ENCODE measurements around the gene PKP1.

PKP1 gene

DNA sequence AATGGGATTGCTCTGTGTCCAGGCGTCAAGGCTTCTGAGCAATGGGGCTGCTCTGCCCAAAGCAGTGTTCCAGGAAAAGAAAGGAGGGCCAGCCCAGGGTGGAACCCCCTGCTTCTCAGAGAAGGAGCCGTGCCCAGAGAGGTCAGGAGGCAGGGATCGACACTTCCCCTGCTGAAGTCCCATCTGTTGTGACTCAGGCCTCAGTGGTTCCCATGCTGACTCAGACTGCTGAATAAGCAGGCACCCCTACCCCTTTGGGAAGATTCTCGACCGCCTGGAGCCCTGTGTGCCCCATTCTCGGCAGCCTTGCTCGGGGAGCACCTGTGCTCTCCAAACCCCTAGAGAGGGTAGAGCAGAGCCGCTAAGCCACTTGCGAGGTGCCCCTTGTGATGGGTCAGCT, 23.9 kb downstream of the PKP1 start:
- peaks cover 0 to 18% of the 10 kb centered on the region in 2 donors for H3K4me1 ChIP-seq (ENCODE audit: control insufficient read depth in 2 of 2, insufficient read depth in 1 of 2, low read depth in 1 of 2, low read length in 2 of 2)
- H4K8ac ChIP-seq (ENCODE audit: low read depth, low read length): no peak overlapping the region
- no peak overlapping the region for H3K27ac ChIP-seq (replicated peaks; ENCODE audit: low read length)
- H3K36me3 ChIP-seq (replicated peaks in 1 of 2; ENCODE audit: control insufficient read depth in 2 of 2, insufficient read depth in 2 of 2, low read length in 2 of 2): no peaks in the 10 kb centered on the region
- peaks cover 0 to 49% (median 0%) of the 10 kb centered on the region in 3 experiments for H3K27me3 ChIP-seq (ENCODE audit: control insufficient read depth in 3 of 3, insufficient read depth in 3 of 3, low read depth in 1 of 3, low read length in 3 of 3)
- no peaks in the 10 kb centered on the region for H3K79me1 ChIP-seq (ENCODE audit: low read depth, low read length)
- H2BK15ac ChIP-seq (ENCODE audit: low read length): no peak overlapping the region
- H3K4me3 ChIP-seq (ENCODE audit: low read length in 2 of 2): no peak overlapping the region
- H2AK5ac ChIP-seq (ENCODE audit: low read depth, low read length): no peak overlapping the region
- peak overlapping the region; percentile 13 for H3K23ac ChIP-seq (ENCODE audit: low read depth, low read length, poor library complexity)
- no peak overlapping the region for H3K4me2 ChIP-seq (ENCODE audit: insufficient read depth, low read length, poor library complexity, severe bottlenecking)
- H4K91ac ChIP-seq (ENCODE audit: low read depth, low read length, poor library complexity): no peak overlapping the region
- no peak overlapping the region for H2BK12ac ChIP-seq (ENCODE audit: low read length)
- no peaks in the 10 kb centered on the region for H3K9me3 ChIP-seq (replicated peaks in 1 of 2; ENCODE audit: control insufficient read depth in 2 of 2, insufficient read depth in 1 of 2, low read depth in 1 of 2, low read length in 2 of 2)
- WGBS, 2 donors (ENCODE audit: extremely low coverage in 2 of 2, insufficient read length in 2 of 2, insufficient replicate concordance in 1 of 2): no CpG with 5 or more reads among the region's 9 CpGs
- H3K18ac ChIP-seq (ENCODE audit: low read length): peak overlapping the region; percentile 29
- DNase-seq (ENCODE audit: low spot score): no peak
- no peak overlapping the region for H3K9ac ChIP-seq (ENCODE audit: low read depth, low read length, poor library complexity)
- no peak overlapping the region for H3K14ac ChIP-seq (ENCODE audit: low read length)
- H2BK120ac ChIP-seq (ENCODE audit: low read depth, low read length): no peak overlapping the region
- H2AFZ ChIP-seq (ENCODE audit: low read length): no peak overlapping the region
- no peak overlapping the region for H3K4ac ChIP-seq (ENCODE audit: low read length)
- H2BK5ac ChIP-seq (ENCODE audit: low read length): no peak overlapping the region

DNA sequence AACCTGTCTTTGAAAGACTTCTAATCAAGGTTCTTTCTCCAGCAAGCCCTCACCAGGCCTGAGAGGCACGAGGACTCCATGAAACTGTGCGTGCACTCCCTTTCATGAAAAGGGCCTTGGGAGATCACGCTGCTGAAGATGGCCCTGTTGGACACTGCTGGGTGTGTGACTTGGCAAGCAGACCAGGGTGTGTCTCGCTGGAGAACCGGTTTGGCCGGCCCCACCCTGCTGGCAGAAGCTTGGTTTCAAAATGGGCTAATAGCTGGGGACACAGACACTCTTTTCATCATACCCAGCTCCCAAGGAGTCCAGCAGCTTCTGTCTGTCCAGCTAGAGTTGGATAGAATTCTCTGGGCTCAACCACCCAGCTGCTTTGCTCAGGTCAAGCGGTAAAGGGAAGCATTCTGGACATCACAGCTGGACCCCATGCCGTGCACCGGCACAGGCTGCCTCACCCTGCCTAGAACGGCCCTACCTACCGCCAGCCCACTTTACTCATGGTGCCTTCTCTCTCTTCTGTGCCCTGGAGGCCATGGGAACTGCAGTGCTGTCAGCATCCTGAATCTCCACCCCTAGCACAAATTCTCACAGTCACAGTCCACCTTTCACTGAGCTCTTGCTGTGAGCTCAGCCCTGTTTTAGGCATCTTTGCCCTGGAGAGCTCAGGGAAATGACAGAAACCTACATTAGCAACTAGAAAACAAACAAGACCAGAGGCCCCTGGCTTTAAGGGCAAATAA, 24.6 kb downstream of the PKP1 start:
- Histone ChIP-seq H2BK12ac (ENCODE audit: low read length) (peak overlapping the region; percentile 1), H2BK15ac (ENCODE audit: low read length) (no peak overlapping the region), H4K91ac (ENCODE audit: low read depth, low read length, poor library complexity) (no peak overlapping the region), H3K23ac (ENCODE audit: low read depth, low read length, poor library complexity) (no peak overlapping the region), H3K18ac (ENCODE audit: low read length) (peak overlapping the region; percentile 62), H3K36me3 (replicated peaks in 1 of 2; ENCODE audit: control insufficient read depth in 2 of 2, insufficient read depth in 2 of 2, low read length in 2 of 2) (no peaks in the 10 kb centered on the region), H3K27me3 (ENCODE audit: control insufficient read depth in 3 of 3, insufficient read depth in 3 of 3, low read depth in 1 of 3, low read length in 3 of 3) (peaks cover 0 to 46% (median 0%) of the 10 kb centered on the region in 3 experiments), H3K4me3 (ENCODE audit: low read length in 2 of 2) (no peak overlapping the region), H2AK5ac (ENCODE audit: low read depth, low read length) (no peak overlapping the region), H4K8ac (ENCODE audit: low read depth, low read length) (no peak overlapping the region), H3K9me3 (replicated peaks in 1 of 2; ENCODE audit: control insufficient read depth in 2 of 2, insufficient read depth in 1 of 2, low read depth in 1 of 2, low read length in 2 of 2) (no peaks in the 10 kb centered on the region), H3K4ac (ENCODE audit: low read length) (no peak overlapping the region), H3K4me1 (ENCODE audit: control insufficient read depth in 2 of 2, insufficient read depth in 1 of 2, low read depth in 1 of 2, low read length in 2 of 2) (peaks cover 0 to 14% of the 10 kb centered on the region in 2 donors), H3K4me2 (ENCODE audit: insufficient read depth, low read length, poor library complexity, severe bottlenecking) (no peak overlapping the region), H2AFZ (ENCODE audit: low read length) (no peak overlapping the region), H2BK120ac (ENCODE audit: low read depth, low read length) (no peak overlapping the region), H3K9ac (ENCODE audit: low read depth, low read length, poor library complexity) (no peak overlapping the region), H3K79me1 (ENCODE audit: low read depth, low read length) (no peaks in the 10 kb centered on the region), H3K14ac (ENCODE audit: low read length) (no peak overlapping the region), H2BK5ac (ENCODE audit: low read length) (peak overlapping the region; percentile 13), H3K27ac (replicated peaks; ENCODE audit: low read length) (no peak overlapping the region)
- no peak for DNase-seq (ENCODE audit: low spot score)
- no CpG with 5 or more reads among the region's 11 CpGs for WGBS, 2 donors (ENCODE audit: extremely low coverage in 2 of 2, insufficient read length in 2 of 2, insufficient replicate concordance in 1 of 2)

DNA sequence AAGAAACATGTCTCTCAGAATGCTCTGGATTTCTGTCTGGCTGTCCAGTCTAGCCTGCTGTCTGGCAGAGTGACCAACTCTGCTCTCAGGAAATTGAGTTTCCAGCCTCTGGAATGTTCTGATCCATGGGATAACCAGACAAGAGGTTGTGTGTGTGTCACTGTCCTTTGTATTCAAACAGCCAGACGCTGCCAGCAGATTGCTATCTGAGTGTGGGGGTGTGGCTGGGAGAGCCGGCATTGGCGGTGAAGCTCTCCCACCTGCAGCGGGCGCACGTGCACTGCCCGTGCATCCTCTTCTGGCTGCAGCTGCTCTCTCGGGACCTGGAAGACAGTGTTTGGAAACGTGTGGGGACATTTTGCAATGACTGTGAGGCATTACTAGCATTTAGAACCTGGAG, 26.1 kb downstream of the PKP1 start:
- Histone ChIP-seq H2BK120ac (ENCODE audit: low read depth, low read length) (no peak overlapping the region), H3K4me2 (ENCODE audit: insufficient read depth, low read length, poor library complexity, severe bottlenecking) (no peak overlapping the region), H3K79me1 (ENCODE audit: low read depth, low read length) (no peaks in the 10 kb centered on the region), H3K27ac (replicated peaks; ENCODE audit: low read length) (no peak overlapping the region), H3K4me3 (ENCODE audit: low read length in 2 of 2) (no peak overlapping the region), H4K91ac (ENCODE audit: low read depth, low read length, poor library complexity) (no peak overlapping the region), H4K8ac (ENCODE audit: low read depth, low read length) (no peak overlapping the region), H3K27me3 (ENCODE audit: control insufficient read depth in 3 of 3, insufficient read depth in 3 of 3, low read depth in 1 of 3, low read length in 3 of 3) (peaks cover 0 to 43% (median 0%) of the 10 kb centered on the region in 3 experiments), H3K9me3 (replicated peaks in 1 of 2; ENCODE audit: control insufficient read depth in 2 of 2, insufficient read depth in 1 of 2, low read depth in 1 of 2, low read length in 2 of 2) (no peaks in the 10 kb centered on the region), H3K4me1 (ENCODE audit: control insufficient read depth in 2 of 2, insufficient read depth in 1 of 2, low read depth in 1 of 2, low read length in 2 of 2) (peaks cover 0 to 13% of the 10 kb centered on the region in 2 donors), H2AK5ac (ENCODE audit: low read depth, low read length) (no peak overlapping the region), H2BK5ac (ENCODE audit: low read length) (no peak overlapping the region), H2AFZ (ENCODE audit: low read length) (no peak overlapping the region), H3K14ac (ENCODE audit: low read length) (no peak overlapping the region), H3K18ac (ENCODE audit: low read length) (peak overlapping the region; percentile 20), H3K4ac (ENCODE audit: low read length) (no peak overlapping the region), H2BK15ac (ENCODE audit: low read length) (no peak overlapping the region), H3K23ac (ENCODE audit: low read depth, low read length, poor library complexity) (no peak overlapping the region), H3K9ac (ENCODE audit: low read depth, low read length, poor library complexity) (no peak overlapping the region), H3K36me3 (replicated peaks in 1 of 2; ENCODE audit: control insufficient read depth in 2 of 2, insufficient read depth in 2 of 2, low read length in 2 of 2) (no peaks in the 10 kb centered on the region), H2BK12ac (ENCODE audit: low read length) (no peak overlapping the region)
- no CpG with 5 or more reads among the region's 9 CpGs for WGBS, 2 donors (ENCODE audit: extremely low coverage in 2 of 2, insufficient read length in 2 of 2, insufficient replicate concordance in 1 of 2)
- DNase-seq (ENCODE audit: low spot score): peak; percentile 57

DNA sequence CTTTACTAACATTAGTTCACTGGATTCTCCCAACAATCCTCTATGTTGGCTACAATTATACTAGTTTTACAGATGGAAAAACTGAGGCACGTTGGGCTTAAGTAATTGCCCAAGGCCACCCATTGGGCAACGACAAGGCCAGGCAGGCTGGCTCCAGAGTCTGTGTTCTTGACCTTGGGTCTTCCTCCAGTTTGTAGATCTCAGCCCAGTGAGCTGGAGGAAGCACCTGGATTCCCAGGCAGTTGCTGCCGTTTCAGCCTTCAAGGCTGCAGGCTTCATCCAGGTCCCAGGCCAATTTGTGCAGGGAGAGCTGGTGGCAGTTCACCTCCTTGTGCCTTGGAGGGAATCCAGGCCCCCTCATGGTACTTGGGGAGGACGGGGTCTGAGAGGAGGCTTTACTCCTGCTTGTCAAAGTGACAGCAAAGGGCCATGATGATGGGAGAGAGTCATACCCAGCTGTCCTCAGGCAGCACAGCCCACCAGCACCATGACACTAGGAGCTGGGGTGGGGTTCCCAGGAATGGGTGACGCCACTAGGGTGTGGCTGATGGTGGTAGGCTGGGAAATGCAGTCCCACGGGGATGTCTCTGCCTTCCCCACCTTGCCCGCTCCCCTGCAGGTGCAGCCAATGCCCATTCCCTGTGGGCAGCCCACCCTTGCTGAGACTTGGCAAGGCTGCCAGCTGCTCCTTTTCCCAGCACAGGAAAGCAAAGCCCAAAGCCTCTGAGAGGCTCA, 27.1 kb downstream of the PKP1 start:
- no peaks in the 10 kb centered on the region for H3K9me3 ChIP-seq (replicated peaks in 1 of 2; ENCODE audit: control insufficient read depth in 2 of 2, insufficient read depth in 1 of 2, low read depth in 1 of 2, low read length in 2 of 2)
- WGBS, 2 donors (ENCODE audit: extremely low coverage in 2 of 2, insufficient read length in 2 of 2, insufficient replicate concordance in 1 of 2): no CpG with 5 or more reads among the region's 7 CpGs
- H3K9ac ChIP-seq (ENCODE audit: low read depth, low read length, poor library complexity): no peak overlapping the region
- no peak overlapping the region for H3K4me2 ChIP-seq (ENCODE audit: insufficient read depth, low read length, poor library complexity, severe bottlenecking)
- no peak overlapping the region for H3K23ac ChIP-seq (ENCODE audit: low read depth, low read length, poor library complexity)
- H3K27ac ChIP-seq (replicated peaks; ENCODE audit: low read length): no peak overlapping the region
- H2AK5ac ChIP-seq (ENCODE audit: low read depth, low read length): no peak overlapping the region
- no peaks in the 10 kb centered on the region for H3K79me1 ChIP-seq (ENCODE audit: low read depth, low read length)
- no peak overlapping the region for H4K91ac ChIP-seq (ENCODE audit: low read depth, low read length, poor library complexity)
- H3K4ac ChIP-seq (ENCODE audit: low read length): no peak overlapping the region
- peak overlapping the region; percentile 18 for H2BK12ac ChIP-seq (ENCODE audit: low read length)
- H2AFZ ChIP-seq (ENCODE audit: low read length): no peak overlapping the region
- peak overlapping the region; percentile 0 for H3K14ac ChIP-seq (ENCODE audit: low read length)
- no peak overlapping the region for H2BK5ac ChIP-seq (ENCODE audit: low read length)
- no peak overlapping the region for H2BK120ac ChIP-seq (ENCODE audit: low read depth, low read length)
- peaks cover 0 to 13% of the 10 kb centered on the region in 2 donors for H3K4me1 ChIP-seq (ENCODE audit: control insufficient read depth in 2 of 2, insufficient read depth in 1 of 2, low read depth in 1 of 2, low read length in 2 of 2)
- no peak overlapping the region for H3K4me3 ChIP-seq (ENCODE audit: low read length in 2 of 2)
- H3K27me3 ChIP-seq (ENCODE audit: control insufficient read depth in 3 of 3, insufficient read depth in 3 of 3, low read depth in 1 of 3, low read length in 3 of 3): peaks cover 0 to 36% (median 0%) of the 10 kb centered on the region in 3 experiments
- no peak overlapping the region for H4K8ac ChIP-seq (ENCODE audit: low read depth, low read length)
- H2BK15ac ChIP-seq (ENCODE audit: low read length): no peak overlapping the region
- no peaks in the 10 kb centered on the region for H3K36me3 ChIP-seq (replicated peaks in 1 of 2; ENCODE audit: control insufficient read depth in 2 of 2, insufficient read depth in 2 of 2, low read length in 2 of 2)
- H3K18ac ChIP-seq (ENCODE audit: low read length): no peak overlapping the region
- no peak for DNase-seq (ENCODE audit: low spot score)
